ENCODE measurements around the gene RUNX2.

RUNX2 gene

DNA sequence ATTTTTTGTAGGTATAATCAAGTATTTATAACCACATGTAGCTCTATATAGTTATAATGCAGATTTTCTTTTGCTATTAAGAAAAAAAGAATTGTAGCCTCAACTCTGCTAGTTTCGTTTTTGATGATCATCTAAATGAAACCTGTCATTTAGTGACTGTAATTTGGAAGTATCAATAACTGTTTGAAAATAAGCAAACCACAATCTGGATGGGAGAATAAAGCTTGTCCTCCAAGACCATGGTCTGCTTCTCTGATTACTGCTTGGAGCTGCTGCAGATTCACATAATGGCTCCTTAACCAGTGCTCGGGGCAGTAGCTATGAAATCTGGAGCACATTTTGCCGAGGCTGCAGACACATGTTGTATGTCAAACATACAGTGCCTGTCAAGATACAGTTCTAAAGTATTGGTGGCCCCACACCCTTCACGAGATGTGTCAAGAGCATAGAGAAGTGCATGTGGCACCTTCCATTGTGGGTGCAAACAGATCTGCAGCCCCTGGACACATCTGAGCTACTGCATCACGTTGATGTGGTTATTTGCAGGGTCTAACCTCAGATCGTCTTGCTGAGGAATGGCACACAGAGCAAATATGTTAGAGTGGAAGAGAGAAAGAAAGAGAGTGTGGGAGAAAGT lies 305.3 kb downstream of the RUNX2 start:
- no peak for DNase-seq

DNA sequence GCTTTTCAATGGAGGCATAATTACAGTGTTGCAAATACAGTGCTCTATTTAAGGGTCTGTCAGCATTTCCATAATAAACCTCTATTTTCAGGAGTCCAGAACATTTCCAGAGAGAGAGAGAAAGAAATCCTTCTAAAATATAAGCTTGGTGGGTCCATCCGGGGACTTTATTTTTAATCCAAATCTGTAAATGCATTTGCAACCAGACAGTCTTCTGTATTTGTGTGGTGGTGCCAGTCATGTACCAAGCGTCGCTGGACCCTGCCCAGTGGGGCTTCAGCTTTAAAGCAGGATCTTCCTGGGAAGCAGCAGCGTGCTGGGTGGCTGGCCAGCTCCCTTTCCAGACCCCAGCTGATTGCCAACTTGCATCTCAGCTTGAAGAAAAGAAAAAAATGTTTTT lies 306.1 kb downstream of the RUNX2 start:
- DNase-seq: no peak

DNA sequence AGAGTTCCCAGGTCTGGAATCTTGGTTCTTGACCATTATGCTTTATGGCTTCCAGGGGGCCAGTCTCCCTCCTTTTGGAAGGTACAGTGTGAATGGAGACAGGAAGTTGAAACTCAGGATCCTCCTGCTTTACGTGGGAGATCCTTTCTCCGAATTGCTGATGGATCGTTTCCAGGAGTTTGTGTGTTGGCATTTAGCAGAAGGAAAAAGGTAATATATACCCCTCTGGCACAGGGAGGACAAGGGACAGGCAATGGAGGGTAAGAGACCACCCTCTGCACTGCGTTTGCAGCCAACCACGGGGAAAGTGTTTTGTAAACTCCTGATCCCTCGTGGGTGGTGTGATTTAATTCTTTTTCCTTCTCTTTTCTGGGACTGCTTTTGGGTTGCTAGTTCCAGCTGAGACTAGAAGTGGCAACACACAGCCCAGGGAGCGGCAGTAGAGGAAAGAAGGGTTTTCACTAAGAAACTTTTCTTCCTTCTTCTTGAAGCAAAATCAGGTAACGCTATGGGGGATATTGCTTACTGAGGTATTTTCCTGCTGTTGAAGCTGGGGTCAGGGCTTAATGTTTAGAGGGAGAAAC lies 307.2 kb downstream of the RUNX2 start:
- no peak for DNase-seq

DNA sequence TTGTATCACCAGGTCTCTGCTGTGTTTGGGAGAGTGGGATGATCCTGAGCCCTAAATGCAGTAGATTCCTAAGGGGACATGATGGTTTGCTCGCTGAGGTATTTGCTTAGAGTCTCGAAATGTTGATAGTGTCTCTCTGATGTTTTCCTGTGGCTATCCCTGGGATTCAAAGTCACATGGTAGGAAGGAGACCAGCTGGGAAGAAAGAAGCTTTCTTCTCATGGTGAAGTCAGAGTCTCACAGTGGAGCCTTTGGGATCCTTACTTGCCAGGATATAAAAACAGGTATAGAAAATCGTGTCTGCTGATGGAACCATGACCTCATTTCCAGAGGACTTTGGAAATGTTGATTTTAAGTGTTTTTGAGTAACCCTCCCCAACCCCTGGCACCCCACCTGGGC lies 308.9 kb downstream of the RUNX2 start:
- DNase-seq: no peak

DNA sequence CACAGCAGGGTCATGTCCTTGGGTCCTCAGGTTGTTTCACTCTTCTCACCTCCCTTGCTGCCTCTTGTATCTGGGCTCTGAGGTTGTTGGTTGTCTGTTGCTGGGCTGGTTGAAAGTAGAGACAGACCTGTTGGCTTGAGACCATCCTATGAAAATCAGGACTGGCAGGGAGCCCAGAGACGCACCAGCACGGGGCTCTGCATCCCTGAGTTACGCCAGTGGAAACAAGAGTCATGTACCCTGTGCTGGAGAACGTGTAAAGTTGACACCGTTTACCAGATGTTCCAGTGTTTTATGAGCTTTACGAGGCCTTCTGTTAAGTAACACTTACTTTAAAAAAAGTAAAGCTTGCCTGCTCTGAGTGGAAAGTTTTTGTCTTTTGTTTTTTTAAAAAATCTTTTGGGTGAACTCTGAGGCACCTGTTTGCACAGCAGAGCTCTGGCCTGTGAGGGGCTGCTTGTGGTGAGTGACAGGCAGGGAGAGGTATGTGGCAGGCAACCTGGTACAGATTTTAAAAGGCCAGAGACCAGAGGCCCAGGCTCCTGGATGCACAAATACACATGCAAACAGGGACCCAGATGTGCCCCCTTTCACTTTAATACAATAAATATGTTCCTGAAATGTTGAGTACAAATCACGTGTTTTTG lies 309.6 kb downstream of the RUNX2 start:
- no peak for DNase-seq

DNA sequence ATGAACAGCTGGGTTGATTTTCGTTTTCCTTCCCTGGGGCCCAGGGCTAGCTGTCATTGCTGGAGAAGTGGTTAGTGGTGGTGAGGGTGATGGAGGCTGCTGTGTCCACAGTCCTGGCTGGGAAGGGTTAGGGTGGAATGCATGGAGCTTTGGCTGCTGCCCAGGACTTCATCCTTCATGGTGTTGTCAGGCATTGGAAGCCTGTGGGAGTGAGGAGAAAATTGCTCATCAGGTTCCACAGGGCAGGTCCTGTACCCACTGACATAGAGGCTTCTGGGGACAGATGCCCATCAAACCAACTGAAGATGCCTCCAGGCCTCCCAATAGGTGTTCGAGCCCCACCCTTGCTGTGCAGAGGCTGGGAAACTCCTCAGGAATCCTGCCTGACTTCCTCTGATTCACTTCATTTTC lies 312.0 kb downstream of the RUNX2 start:
- DNase-seq: no peak

DNA sequence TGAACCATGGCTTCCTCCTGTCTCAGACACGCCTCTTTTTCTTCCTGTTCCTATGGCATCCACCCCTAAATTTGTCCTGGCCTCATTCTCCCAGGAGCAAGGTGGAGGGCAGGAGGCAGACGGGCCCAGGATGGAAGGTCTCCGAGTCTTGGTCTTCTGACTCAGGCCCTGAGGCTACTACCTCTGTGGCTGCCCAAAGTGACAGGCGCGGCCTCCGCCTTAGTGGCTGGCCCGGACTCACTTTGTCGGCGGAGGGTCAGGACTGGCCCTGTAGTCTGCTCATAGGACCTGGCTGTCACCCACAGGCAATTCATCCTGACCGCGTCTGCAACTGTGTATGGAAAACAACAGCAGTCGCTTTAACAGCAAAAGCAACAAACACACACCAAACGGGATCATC lies 312.7 kb downstream of the RUNX2 start:
- no peak for DNase-seq

DNA sequence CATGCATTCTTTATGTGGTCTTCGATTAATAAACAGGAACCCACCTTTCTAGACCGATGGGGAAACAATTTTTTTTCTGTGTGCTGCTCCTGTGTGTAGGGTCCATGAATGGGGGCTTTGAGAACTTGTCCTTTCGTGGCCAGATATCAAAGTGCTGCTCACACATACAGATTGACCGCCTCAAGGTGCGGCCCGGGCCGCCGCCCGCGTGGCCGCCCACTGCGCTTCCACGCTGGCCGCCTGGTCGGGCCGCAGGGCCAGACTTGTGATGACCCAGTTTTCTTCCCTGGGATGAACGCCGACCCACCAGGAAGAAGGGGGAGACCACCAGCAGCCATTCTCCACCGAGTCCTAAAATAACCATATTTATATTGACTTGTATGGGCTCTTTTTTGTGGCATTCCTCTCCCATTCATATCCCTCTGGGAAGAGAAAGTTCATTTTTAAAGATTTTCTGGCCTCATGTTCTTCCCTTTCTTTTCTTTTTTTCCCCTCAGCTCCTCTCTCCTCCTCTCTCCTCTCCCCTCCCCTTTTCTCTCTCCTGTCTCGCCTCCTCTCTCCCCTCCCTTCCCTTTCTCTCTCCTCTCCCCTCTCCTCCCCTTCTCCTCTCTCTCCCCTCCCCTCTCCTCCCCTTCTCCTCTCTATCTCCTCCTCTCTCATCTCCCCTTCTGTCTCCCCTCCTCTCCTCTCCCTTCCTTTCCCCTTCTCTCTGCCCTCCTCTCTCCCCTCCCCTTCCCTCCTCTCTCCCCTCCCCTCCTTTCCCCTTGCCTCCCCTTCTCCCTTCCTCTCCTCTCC lies 314.4 kb downstream of the RUNX2 start:
- no peak for DNase-seq

DNA sequence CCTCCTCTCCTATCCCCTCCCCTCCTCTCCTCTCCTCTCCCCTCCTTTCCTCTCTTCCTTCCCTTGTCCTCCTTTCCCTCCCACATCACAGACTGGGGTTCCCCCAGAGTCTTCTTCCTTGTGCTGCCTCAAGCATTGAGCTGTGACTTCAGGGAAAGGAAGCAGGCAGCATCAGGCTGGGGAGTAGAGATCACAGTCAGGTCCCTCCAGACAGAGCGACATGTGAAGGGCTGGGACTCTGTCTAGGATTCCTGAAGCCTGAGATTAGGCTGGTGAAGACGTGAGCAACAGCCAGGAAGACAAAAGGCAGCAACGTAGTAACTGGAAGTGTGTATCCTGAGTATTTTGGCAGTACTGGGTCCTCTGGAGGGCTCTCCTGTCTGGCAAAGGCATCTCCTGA lies 315.0 kb downstream of the RUNX2 start:
- DNase-seq: no peak

DNA sequence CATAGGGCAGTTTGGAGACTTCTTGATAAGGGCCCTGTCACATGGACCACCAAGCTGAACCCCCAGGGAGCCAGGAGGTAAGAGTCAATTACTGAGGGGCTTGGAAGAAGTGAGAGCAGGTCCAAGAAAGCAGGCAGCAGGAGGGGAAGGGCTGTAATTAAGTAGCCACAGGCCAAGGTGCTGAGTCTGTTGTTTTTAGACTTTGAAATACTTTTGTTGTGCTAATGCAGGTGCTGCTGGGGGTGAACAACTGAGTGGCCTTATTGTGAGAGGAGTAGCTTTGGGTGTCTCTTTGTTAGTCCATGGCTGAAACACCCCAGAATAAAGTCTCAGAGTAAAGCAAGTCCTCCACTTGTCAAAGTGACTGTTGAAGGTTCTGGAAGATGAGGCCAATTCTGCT lies 316.6 kb downstream of the RUNX2 start:
- DNase-seq: no peak

DNA sequence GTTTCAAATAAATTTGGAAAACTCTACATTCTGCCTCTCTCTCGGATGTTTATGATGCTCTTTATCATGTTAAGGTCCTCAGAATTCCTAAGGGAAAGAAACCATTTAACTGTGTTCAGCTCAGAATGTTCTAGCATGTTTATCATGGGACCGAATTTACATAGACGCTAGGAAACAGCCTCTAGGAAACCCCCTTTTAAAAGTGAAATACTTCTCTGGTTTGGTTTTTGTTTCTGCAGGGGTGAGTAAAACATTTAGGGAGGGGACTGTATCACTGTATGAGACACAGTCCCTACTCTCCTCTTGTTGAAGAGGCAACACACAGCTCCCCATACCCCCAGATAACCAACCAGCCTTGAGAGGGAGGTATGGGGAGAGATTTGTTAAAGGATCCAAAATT lies 317.2 kb downstream of the RUNX2 start:
- no peak for DNase-seq

DNA sequence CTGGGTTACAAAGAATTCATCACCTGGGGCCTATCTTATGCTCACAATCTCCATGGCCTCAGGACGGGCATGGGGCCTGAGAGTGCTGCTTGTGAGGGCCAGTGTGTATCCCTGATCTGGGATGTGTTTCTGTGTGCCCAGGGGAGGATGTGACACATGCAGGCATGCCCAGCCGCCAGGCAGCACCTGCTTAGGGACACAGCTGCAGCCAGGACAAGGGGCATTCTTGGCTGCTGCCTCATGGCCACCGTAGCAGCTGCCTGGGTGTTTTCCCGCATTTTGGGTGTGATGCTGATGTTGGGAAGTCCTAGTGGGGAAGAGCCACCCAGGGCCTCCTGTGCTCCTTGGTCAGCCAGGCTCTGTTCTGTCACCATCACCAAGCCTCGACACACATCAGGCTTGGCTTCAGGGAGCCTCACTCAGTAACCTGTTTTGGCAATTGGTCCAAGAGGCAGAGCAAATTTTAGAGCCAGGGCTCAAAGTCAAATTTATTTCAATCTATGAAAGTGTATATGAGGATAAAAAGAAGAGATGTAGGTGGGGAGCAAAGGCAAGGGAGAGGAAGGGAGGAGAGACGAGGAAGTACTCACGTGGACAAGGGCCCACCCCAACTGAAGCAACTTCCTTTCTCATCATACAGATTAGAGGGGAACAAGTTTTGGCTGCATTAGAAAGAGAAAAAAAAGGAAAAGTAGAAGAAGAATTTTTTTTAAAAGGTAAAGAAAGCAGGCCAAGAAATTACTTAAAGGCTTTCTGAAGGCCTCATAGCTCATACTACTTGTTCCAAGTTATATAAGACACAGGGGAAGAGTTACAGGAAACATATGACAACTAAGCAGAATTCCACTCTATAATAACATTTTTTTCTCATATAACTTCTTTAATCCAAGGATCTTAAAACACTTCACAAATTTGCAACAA lies 319.5 kb downstream of the RUNX2 start:
- DNase-seq: no peak

DNA sequence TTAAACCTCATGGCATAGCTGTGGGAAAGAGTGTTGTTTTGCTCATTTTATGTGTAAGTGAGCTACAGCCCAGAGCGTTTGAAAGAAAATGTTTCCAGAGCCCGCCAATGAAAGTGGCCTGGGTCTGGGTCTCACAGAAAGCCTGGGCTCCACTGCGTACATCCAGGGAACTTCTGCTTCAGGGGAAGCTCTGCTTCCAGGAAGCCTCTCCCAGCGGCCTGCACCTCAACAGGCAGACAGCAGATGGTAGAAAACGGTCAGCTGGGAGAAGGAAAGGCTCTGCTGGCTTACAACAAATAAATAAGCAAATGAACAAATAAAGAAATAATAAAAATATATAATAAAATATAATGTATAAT lies 320.1 kb downstream of the RUNX2 start:
- DNase-seq: no peak

DNA sequence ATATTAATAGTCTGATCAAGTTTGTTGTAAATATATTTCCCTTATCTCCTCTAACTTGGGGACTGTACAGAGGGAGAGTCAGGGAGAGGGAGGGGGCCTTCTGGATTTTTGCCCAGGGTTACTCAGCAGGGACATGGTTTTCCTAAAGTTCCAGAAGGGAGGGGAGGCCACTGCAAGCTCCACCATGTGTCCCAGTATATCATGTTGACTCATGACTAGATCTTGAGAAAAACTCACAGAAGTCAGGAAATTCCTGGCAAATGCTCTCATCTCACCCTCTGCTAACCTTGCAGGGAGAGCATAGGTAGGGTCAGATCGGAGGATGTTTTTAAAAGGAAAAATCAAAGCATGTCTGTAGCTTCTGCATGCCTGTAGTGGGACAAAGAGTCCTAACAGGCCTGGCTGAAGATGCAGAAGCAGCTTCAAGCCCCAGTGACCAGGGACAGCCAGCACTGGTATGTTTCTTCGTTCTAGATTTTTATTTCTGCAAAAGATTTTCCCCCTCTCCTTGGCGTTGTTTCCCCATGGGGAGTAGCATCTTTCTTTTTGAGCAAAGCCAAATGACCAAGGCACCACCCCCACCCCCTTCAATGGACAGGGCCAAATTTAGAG lies 322.5 kb downstream of the RUNX2 start:
- DNase-seq: no peak

DNA sequence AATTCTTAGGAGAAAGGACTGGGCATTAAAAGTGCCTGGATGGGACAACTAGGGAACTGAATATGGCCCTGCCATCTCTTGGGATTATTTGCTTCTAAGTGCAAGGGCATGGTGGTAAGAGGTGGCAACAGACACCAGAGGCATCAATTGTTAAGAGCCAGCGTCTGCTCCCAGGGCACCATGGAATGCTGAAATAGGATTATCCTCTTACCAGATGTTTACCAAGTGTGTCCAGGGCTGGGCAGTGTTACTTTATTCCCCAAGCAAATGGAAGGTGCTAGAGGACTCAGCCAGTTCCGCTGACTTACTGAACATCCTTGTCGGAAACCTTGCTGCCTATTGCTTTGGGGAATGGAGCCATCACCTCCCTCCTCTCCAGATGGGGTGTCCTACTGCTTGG lies 323.2 kb downstream of the RUNX2 start:
- no peak for DNase-seq

DNA sequence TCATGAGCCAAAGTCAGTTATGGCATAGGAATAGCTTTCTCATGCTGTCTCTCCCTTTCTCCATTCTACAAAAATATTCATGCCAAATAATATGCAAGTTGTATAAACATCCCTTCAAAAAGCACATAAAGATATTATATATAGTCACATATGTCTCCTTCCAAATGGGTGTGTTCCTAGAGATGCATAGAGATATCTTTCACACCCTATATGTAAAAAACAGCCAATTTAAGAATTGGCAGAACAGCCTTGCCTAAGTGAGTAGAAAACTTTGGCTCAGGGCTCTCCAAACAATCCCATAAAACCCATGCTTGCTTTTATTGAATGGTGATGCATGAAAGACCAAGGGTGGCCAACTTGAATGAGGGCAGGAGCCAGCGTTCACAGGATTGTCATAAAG lies 324.3 kb downstream of the RUNX2 start:
- no peak for DNase-seq

DNA sequence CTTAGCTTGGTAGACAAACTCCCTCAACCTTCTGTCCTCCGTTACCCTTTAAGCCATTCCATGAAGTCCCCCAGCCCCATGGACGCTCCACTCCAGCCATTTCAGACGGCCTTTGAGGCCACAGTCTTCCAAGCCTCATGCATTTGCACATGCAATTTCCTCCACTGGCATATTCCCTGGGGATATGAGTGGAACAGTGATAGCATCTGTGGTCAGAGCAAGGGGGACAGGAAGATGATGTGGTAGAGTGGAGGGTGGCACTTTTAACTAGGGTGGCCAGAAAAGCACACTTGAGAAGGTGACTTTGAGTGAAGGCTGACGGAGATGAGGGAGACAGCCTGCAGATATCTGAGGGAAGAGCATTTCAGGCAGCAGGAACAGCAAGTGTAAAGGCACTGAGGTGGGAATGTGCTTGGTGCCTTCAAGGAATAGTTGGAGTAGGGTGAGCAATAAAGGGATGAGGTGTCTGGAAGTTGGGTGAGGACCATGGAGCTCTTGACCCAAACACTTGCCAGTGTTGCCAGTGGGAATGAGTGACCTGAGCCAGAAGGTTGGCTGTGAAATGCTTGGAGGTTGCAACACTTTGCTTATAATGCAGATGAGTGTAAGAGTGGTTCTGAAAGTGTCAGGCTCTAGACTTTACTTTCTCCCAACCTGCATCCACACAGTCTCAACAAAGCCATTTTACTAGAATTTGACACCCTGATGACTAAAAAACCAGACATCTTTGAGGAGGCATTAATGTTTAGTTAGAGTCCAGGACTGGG lies 325.2 kb downstream of the RUNX2 start:
- DNase-seq: no peak

DNA sequence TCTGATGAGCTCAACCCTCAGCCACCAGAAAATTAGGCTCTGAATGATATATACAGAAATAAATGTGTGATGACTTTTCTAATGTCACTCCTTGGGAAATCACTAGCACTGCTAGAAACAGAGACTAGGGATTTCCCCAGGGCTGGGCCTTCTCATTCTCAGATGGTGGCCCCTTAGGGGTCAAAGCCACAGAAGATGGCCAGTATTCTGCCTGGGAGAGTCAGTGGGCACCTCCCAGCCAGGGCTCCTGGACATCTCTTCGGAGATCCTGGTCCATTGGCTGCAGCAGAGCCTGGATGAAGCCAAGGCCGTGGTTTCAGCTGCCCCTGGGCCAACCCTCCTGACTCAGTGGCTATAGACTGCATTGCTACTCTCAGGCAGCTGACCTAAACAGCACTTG lies 326.5 kb downstream of the RUNX2 start:
- no peak for DNase-seq

DNA sequence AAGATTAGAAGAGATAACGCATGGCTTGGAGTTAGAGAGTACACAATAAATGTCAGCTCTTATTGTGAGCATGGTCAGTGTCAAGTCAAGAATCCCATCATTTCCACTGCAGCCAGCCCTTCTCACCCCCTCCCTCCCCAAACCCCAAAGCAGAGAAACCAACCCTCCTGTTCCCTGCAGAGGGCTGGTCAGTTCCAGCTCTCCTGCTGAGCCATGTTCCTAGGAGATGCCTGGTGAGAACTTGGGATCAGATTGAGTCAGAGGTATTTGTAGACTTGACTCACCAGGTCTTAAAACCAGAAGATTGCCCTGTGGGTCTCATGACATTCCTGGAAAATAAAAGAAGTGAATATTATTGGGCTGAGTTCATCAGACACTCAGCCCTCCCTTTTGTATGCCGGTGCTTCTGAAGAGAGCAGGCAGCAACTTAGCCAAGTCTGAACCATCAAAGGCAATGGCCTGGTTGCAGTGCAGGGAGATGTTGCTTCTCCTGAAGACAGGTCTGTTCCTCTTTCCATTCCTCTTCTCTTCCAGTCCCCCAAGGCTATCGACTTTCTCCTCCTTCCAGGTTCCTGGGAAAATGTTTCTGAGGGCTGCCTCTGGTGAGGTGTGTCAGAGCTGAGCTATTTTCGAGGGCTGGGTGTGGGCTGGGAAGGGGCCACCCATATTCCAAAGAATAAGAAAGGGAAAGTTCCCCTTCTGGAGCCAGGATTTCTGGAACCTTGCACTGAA lies 327.8 kb downstream of the RUNX2 start:
- no peak for DNase-seq

DNA sequence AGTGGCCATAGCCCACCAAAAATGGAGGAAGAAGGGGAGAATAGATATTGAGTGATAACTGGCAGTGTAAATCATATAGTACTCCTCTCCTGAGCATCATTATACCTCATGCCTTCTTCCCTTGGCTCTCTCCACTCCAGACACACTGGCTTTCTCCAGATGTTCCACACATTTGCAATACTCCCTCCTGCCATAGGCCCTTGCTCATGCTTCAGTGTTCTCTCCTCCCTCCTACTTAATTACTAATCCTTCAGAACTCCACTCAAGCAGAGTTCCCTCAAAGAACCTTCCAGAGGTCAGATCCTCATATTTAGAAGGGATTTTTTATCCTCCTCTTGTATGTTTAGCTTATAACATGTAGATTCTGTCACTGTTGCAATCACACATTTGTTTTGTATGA lies 329.1 kb downstream of the RUNX2 start:
- no peak for DNase-seq

DNA sequence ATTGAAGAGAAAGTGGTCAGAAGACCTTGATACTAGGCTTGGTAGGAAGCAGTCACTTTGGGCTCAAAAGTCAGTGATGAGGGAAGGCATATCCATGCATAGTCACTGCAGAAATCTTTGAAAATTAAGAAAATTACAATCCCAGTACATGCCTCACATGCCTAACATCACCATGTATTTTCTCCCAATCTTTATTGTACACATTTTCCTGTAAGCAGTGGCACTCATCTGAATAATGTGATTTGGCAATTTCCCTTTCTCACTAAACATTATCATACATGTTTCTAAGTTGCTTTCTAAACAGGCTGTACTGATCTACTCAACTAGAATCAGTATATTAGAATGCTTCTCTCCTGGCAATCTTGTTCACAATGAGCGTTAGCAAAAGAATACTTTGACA lies 330.3 kb downstream of the RUNX2 start:
- DNase-seq: no peak

Measured in midbrain (tissue), 1 donor.